ENCODE measurements around the gene FARP1. TPM values are rescaled to one million over a fixed set of nuclear protein-coding genes. Genes with fewer than 3 reads are reported as not detected.

Gene FARP1
- total and polyA plus RNA-seq, 2 of the 8 experiments (the other 6 are each of a cell fraction or from before 2014, with no cell fraction given), result 24.7 to 104 TPM

DNA sequence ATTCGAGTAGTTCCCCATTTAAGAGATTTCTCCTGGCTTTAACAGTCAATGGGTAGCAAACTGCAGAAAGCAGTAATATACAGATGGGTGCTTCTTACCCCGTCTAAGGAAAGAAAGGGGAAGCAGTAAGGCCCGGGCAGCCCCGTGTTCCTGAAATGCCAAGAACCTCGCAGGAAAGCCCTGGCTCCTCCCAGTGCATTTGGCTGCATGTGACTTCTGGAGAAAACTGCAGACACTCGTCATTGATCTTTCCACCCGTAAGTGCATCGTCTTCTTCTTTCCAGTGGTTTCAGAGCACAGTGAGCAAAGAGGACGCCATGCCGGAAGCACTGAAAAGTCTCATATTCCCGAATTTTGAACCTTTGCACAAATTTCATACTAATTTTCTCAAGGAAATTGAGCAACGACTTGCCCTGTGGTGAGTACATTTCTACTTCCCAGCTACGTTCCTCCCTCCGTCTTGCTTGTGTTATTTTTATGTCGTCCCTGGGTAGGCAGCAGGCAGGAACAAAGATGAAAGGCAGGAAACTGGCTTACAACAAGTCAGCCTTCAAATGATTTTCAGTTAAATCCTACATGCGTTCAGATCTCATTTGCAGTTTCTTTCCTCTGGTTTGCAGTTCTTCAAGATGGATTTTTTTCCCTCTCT lies 268.8 kb downstream of the FARP1 start (continued):
- TF ChIP-seq KDM4A (IDR thresholded peaks at IDR 0.05; ENCODE audit: low read depth, low read length, severe bottlenecking), result no peak
- TF ChIP-seq, protein P1, sequence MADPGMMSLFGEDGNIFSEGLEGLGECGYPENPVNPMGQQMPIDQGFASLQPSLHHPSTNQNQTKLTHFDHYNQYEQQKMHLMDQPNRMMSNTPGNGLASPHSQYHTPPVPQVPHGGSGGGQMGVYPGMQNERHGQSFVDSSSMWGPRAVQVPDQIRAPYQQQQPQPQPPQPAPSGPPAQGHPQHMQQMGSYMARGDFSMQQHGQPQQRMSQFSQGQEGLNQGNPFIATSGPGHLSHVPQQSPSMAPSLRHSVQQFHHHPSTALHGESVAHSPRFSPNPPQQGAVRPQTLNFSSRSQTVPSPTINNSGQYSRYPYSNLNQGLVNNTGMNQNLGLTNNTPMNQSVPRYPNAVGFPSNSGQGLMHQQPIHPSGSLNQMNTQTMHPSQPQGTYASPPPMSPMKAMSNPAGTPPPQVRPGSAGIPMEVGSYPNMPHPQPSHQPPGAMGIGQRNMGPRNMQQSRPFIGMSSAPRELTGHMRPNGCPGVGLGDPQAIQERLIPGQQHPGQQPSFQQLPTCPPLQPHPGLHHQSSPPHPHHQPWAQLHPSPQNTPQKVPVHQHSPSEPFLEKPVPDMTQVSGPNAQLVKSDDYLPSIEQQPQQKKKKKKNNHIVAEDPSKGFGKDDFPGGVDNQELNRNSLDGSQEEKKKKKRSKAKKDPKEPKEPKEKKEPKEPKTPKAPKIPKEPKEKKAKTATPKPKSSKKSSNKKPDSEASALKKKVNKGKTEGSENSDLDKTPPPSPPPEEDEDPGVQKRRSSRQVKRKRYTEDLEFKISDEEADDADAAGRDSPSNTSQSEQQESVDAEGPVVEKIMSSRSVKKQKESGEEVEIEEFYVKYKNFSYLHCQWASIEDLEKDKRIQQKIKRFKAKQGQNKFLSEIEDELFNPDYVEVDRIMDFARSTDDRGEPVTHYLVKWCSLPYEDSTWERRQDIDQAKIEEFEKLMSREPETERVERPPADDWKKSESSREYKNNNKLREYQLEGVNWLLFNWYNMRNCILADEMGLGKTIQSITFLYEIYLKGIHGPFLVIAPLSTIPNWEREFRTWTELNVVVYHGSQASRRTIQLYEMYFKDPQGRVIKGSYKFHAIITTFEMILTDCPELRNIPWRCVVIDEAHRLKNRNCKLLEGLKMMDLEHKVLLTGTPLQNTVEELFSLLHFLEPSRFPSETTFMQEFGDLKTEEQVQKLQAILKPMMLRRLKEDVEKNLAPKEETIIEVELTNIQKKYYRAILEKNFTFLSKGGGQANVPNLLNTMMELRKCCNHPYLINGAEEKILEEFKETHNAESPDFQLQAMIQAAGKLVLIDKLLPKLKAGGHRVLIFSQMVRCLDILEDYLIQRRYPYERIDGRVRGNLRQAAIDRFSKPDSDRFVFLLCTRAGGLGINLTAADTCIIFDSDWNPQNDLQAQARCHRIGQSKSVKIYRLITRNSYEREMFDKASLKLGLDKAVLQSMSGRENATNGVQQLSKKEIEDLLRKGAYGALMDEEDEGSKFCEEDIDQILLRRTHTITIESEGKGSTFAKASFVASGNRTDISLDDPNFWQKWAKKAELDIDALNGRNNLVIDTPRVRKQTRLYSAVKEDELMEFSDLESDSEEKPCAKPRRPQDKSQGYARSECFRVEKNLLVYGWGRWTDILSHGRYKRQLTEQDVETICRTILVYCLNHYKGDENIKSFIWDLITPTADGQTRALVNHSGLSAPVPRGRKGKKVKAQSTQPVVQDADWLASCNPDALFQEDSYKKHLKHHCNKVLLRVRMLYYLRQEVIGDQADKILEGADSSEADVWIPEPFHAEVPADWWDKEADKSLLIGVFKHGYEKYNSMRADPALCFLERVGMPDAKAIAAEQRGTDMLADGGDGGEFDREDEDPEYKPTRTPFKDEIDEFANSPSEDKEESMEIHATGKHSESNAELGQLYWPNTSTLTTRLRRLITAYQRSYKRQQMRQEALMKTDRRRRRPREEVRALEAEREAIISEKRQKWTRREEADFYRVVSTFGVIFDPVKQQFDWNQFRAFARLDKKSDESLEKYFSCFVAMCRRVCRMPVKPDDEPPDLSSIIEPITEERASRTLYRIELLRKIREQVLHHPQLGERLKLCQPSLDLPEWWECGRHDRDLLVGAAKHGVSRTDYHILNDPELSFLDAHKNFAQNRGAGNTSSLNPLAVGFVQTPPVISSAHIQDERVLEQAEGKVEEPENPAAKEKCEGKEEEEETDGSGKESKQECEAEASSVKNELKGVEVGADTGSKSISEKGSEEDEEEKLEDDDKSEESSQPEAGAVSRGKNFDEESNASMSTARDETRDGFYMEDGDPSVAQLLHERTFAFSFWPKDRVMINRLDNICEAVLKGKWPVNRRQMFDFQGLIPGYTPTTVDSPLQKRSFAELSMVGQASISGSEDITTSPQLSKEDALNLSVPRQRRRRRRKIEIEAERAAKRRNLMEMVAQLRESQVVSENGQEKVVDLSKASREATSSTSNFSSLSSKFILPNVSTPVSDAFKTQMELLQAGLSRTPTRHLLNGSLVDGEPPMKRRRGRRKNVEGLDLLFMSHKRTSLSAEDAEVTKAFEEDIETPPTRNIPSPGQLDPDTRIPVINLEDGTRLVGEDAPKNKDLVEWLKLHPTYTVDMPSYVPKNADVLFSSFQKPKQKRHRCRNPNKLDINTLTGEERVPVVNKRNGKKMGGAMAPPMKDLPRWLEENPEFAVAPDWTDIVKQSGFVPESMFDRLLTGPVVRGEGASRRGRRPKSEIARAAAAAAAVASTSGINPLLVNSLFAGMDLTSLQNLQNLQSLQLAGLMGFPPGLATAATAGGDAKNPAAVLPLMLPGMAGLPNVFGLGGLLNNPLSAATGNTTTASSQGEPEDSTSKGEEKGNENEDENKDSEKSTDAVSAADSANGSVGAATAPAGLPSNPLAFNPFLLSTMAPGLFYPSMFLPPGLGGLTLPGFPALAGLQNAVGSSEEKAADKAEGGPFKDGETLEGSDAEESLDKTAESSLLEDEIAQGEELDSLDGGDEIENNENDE (IDR thresholded peaks at IDR 0.05; ENCODE audit: insufficient replicate concordance, low read length), result no peak

All from H1 (cell line).